Smooth muscle cell of the brain vasculature (primary cell): ENCODE results near the gene STXBP4.

ENCODE experiments used
- DNase-seq: peaks from one replicate; pipeline ENCODE4 v3.0.0-alpha.2; 2012; ENCODE audit warnings: low read depth, low spot score

Gene STXBP4

GRCh38 chr17:54971147-54971546 is 2.6 kb downstream of the STXBP4 start:
- DNase-seq = no peak

GRCh38 chr17:54971901-54972300 is 3.3 kb downstream of the STXBP4 start:
- no peak for DNase-seq

DNA sequence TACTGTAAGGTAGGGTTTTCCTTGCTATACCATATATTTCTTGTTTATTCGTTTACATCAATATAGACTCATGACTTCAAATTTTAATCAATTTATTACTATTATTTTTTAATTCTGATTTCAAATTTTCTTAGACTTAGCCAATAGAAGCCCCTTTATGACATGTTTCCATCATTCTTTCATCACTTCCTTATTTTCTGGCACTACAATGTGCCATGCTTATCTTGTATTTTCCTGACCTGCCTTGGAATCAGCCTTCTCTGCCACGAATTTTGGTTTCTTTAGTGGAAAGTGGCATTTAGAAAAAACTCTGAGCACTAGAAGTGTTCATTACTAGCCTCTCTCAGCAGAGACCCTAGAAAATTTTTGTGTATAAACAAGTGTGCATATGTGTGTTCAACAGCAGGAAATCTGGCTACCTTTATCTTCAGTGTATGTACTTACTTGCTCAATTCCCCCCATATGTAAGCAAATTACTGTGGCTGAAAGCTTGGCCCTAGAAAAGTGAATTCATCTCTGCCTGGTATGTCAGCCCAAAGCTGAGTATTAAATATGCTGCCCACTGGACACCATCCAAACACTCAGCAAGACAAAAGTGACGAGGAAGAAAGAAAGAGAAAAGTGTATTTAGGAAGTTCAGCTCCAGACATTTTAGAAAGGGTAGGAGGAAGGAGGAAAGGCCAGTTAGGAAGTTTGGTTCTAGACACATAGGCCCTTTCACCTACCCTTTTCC is 4.0 kb downstream of the STXBP4 start:
- DNase-seq = no peak

DNA sequence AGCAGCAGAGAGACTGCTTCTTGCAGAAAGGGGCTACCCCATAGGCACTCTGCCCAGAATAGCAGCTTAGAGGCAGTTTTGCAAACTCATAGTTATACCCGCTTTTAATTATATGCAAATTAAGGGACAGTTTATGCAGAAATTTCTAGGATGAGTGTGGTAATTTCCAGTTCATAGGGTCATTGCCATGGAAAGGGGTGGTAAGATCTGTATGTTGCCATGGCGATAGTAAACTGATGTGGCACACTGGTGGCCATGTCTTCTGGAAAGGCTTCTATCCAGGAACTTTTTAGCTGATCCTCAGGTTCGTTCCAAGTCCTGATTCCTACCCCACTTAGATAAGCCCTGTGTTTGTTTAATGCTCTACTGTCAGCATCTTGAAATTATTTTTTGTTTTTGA is 6.2 kb downstream of the STXBP4 start:
- DNase-seq = no peak

DNA sequence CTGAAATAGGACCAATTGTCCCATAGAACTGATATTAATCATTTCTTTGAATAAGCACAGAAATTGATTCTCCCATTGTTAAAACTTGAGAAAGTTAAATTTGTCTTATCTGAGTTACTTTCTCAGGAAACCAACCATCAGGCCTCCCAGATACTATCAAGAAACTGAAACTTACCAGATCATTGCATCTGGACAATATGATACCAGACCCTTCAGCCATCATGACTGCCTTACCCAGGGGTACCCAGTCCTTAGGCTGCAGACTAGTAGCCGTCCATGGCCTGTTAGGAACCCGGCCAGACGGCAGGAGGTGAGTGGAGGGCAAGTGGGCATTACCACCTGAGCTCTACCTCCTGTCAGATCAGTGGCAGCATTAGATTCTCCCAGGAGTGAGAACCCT is 7.8 kb downstream of the STXBP4 start:
- DNase-seq = no peak

DNA sequence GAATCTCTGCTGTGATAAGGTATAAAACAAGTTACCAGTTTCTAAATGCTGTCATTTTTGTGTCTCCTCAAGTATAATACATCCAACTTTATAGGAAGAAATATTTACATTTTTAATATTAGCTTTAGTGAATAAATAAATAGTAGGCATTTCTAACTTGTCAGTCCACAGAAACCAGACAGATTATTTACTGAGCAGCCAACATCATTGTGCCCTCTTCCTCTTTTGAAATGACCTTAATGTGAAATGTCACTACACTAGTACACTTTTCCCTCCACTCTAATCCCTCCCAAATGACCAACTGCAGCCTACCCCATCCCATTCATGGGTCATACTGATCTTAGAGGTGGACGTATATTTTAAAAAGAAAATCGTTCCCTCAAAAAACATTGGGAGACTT is 9.2 kb downstream of the STXBP4 start:
- DNase-seq = no peak

GRCh38 chr17:54979657-54980056 is 11.1 kb downstream of the STXBP4 start:
- no peak for DNase-seq

GRCh38 chr17:54980375-54980774 is 11.8 kb downstream of the STXBP4 start:
- no peak for DNase-seq

- peak; percentile 80 for DNase-seq
Observed at GRCh38 chr17:54982399-54982798, 13.8 kb downstream of the STXBP4 start.

DNA sequence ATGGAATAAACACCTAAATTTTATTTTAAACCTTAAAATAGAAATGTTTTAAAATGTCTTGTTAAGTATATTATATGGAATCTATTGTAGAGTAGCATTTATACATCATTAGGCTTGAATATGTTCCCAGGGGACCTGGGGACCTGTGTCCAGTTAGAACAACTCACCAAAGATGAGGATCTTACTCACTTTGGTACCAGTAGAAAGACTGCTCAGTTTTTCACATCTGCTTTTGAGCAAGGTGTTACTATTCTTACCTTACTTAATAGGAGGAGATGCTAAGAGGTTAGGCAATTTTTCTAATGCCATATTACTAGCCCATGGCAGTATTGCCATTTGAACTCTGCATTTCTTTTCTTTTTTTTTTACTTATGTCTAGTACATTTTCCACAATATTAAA is 14.7 kb downstream of the STXBP4 start:
- no peak for DNase-seq

- no peak for DNase-seq
Observed at GRCh38 chr17:54985476-54985875, 16.9 kb downstream of the STXBP4 start.

GRCh38 chr17:54990118-54990517 is 21.6 kb downstream of the STXBP4 start:
- DNase-seq = no peak

GRCh38 chr17:54991567-54991966 is 23.0 kb downstream of the STXBP4 start:
- DNase-seq = no peak

- no peak for DNase-seq
Observed at GRCh38 chr17:54992797-54993639, 24.5 kb downstream of the STXBP4 start.

DNA sequence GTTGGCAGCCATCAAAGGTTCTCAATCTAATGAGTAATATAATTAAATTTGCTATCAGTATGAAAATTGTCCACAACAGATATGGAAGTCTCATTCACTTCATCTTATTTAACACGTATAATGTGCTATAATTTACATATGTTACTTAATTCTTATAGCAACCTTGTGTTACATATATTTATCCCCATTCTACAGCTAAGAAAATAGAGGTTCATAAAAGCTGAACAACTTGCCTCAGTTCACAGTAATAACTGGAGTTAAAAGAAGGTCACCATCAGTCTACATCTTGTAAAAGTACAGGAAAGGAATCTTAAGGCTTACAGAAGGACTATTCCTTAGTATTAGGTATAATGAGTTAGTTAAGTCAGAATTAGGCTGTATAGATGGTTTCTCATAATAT is 27.9 kb downstream of the STXBP4 start:
- no peak for DNase-seq

DNA sequence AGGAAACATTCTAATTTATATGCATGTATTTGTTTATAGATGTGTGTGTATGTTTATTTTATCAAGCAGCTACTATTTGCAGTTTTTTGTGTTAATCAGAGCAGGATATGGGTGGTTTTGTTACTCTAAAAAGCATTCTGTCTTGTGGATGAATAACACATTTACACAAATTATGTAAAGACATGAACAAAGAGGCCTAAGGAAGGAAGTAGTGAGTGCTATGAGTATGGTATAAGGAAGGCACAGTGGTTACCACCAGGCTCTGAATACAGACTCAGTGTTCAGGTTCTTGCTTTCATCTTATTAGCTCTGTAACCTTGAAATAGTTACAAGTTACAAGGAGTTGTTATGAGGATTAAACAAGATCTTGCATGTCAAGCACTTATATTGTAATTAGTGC is 33.9 kb downstream of the STXBP4 start:
- DNase-seq = no peak

DNA sequence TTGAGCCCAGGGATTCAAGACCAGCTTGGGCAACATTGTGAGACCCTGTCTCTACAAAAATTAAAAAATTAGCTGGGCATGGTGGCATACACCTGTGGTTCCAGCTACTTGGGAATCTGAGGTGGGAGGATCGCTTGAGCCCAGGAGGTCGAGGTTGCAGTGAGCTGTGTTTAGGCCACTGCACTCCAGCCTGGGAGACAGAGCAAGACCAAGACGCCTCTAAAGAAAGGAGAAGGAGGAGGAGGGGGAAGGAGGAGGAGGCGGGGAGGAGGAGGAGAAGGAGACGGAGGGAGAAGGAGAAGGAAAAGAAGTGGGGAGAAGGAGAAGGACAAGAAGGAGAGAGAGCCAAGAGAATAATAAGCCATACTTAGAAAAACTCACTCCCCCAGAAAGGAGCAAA is 35.9 kb downstream of the STXBP4 start:
- DNase-seq = no peak

DNA sequence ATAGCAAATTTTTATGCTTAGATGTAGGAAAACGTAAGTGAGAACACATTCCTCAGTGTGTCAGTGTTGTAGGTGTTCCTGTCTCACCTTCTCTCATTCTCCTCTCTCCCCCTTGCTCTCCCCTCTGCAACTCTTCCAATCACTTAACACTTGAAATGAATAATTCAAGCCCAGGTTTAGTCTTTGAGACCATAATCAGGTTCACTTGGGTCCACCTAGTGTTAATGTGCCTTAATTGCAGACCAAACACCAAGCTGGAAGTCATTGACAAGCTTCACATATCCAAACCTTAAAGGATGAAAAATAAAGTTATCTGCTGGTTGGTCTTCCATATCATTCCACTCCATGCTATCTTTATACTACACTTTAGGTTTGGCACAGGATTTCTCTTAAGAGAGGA is 37.0 kb downstream of the STXBP4 start:
- DNase-seq = no peak

DNA sequence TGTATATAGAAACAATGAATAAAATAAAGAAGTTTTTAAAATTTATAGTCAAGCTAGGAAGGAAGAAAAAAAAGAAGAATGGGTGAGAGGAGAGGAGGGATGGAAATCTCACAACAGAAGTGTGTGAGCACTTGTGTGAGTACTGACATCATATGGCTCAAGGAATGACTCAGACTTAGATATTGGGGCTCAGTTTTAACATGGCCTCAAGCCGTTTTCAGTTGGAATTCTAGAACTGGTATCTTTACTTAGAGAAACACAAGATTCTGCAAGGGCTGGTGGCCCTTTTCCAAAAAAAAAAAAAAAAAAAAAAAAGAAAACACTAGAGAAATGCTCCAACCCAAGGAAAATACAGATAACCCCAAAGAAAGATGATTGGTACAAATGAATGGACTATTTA is 55.1 kb downstream of the STXBP4 start:
- no peak for DNase-seq

GRCh38 chr17:55037828-55038227 is 69.3 kb downstream of the STXBP4 start:
- DNase-seq = no peak

DNA sequence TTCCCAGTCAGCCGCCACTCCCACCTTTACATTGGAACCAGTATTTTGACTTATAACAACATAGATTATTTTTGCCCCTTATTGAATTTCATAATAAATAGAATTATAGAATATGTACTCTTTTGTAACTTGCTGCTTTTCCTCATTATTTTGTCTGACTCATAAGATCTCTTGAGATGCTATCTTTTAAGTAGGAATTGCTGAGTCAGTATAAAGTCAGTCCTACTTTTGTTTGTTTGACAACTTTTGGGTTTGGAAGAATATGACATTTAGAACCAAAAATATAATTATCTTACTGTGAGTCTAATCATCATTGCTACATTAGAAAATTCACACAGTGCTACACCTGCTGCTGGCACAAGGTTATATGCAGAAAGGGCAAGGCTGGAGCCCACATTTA is 69.7 kb downstream of the STXBP4 start:
- no peak for DNase-seq

- no peak for DNase-seq
Observed at GRCh38 chr17:55040611-55041010, 72.0 kb downstream of the STXBP4 start.

DNA sequence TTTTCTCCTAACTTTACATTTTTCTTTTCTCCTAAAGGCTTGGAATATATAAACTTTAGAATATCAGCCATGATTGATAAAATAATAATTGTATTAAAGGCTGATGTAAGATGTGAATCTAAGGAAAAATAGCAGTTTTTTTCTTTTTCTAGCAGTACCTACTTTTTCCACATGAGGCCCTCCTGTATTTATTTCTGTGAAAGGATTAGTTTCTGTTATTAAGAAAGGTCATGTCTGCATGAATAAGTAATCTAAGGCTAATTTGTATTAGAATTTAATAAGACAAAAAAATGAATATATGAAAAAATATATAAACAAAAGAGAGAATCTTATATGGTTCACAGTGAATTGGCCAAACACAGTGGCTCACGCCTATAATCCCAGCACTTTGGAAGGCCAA is 85.3 kb downstream of the STXBP4 start:
- no peak for DNase-seq
